NT2/D1 (cell line): ENCODE data around the gene INSIG1.
A peak's percentile ranks its signal among the peaks of the same experiment; 100 is the strongest.

Source experiments
- DNase-seq: peaks from one replicate; pipeline ENCODE4 v3.0.0-alpha.2; 2011; ENCODE audit warnings: low read depth, low spot score
- H3K27me3 ChIP-seq: 2 replicates; pipeline ENCODE4 v1.6.0; 2011; ENCODE audit warnings: mild to moderate bottlenecking; ENCODE audit not compliant: insufficient read length, insufficient read depth
- H3K36me3 ChIP-seq: 2 replicates; pipeline ENCODE4 v1.6.1; 2011; ENCODE audit warnings: mild to moderate bottlenecking, low read length, mixed read lengths; ENCODE audit not compliant: insufficient read depth, insufficient read length
- H3K4me1 ChIP-seq: 2 replicates; pipeline ENCODE4 v1.5.1; 2011; ENCODE audit not compliant: insufficient read depth, insufficient read length
- H3K4me3 ChIP-seq: 2 replicates; pipeline ENCODE4 v1.5.1; 2011; ENCODE audit warnings: low read depth; ENCODE audit not compliant: insufficient read length
- H3K9ac ChIP-seq: 2 replicates; pipeline ENCODE4 v1.6.0; 2011; ENCODE audit warnings: low read depth; ENCODE audit not compliant: insufficient read length
- H3K9me3 ChIP-seq: 2 replicates; pipeline ENCODE4 v1.5.1; 2011; ENCODE audit warnings: mild to moderate bottlenecking, low read length; ENCODE audit not compliant: insufficient read depth
- SUZ12 ChIP-seq: IDR thresholded peaks from 2 replicates; pipeline ENCODE4 v1.6.1; 2011; ENCODE audit not compliant: insufficient read length, insufficient read depth; ENCODE audit errors: extremely low read depth
- YY1 ChIP-seq: IDR thresholded peaks from 2 replicates; pipeline ENCODE4 v1.6.1; 2011; ENCODE audit not compliant: insufficient read length, insufficient read depth
- ZNF274 ChIP-seq: IDR thresholded peaks from 2 replicates; pipeline ENCODE4 v1.6.1; 2011; ENCODE audit warnings: mild to moderate bottlenecking, low read depth, low read length

INSIG1 gene

GRCh38 chr7:155298834-155299534, 1.3 kb downstream of the INSIG1 start:
- H3K4me1 ChIP-seq = no peaks in the 10 kb centered on the region
- DNase-seq = peak; percentile 86
- no peaks in the 10 kb centered on the region; the same call in 1 of the 2 replicates for H3K9me3 ChIP-seq
- no peak for TF ChIP-seq SUZ12
- no peak for TF ChIP-seq ZNF274
- TF ChIP-seq YY1 = no peak
- H3K36me3 ChIP-seq = peaks cover 34% of the 10 kb centered on the region
- H3K27me3 ChIP-seq = no peaks in the 10 kb centered on the region
- H3K4me3 ChIP-seq = peak overlapping the region; percentile 94
- H3K9ac ChIP-seq = peak overlapping the region; percentile 93

- TF ChIP-seq ZNF274 (no peak), YY1 (no peak), SUZ12 (no peak)
- Histone ChIP-seq H3K4me1 (no peaks in the 10 kb centered on the region), H3K9me3 (no peaks in the 10 kb centered on the region; the same call in 1 of the 2 replicates), H3K27me3 (no peaks in the 10 kb centered on the region), H3K9ac (peak overlapping the region; percentile 93), H3K36me3 (peaks cover 38% of the 10 kb centered on the region), H3K4me3 (peak overlapping the region; percentile 94)
- DNase-seq = no peak
Measured at GRCh38 chr7:155299535-155300202, 2.0 kb downstream of the INSIG1 start.

- TF ChIP-seq YY1 (no peak), SUZ12 (no peak), ZNF274 (no peak)
- no peak overlapping the region for H3K9ac ChIP-seq
Measured at GRCh38 chr7:155300641-155301452, 3.2 kb downstream of the INSIG1 start.

GRCh38 chr7:155303039-155303593, 5.4 kb downstream of the INSIG1 start:
- Histone ChIP-seq H3K27me3 (no peaks in the 10 kb centered on the region), H3K9me3 (no peaks in the 10 kb centered on the region), H3K4me3 (no peak overlapping the region), H3K36me3 (peaks cover 45% of the 10 kb centered on the region), H3K9ac (no peak overlapping the region), H3K4me1 (peaks cover 3% of the 10 kb centered on the region)
- TF ChIP-seq SUZ12 (no peak), YY1 (no peak), ZNF274 (no peak)
- no peak for DNase-seq

More at GRCh38 chr7:155300641-155301452, 3.2 kb downstream of the INSIG1 start:
- Histone ChIP-seq H3K36me3 (peaks cover 38% of the 10 kb centered on the region), H3K4me1 (peaks cover 3% of the 10 kb centered on the region), H3K9me3 (no peaks in the 10 kb centered on the region; the same call in 1 of the 2 replicates), H3K4me3 (peak overlapping the region; percentile 5), H3K27me3 (no peaks in the 10 kb centered on the region)
- no peak for DNase-seq

GRCh38 chr7:155303897-155304296, 6.2 kb downstream of the INSIG1 start:
- H3K9me3 ChIP-seq = no peaks in the 10 kb centered on the region
- H3K4me3 ChIP-seq = no peak overlapping the region
- H3K27me3 ChIP-seq = no peaks in the 10 kb centered on the region
- no peak overlapping the region for H3K9ac ChIP-seq
- H3K36me3 ChIP-seq = peaks cover 53% of the 10 kb centered on the region
- H3K4me1 ChIP-seq = peaks cover 3% of the 10 kb centered on the region
- TF ChIP-seq ZNF274 (no peak), SUZ12 (no peak), YY1 (no peak)
- DNase-seq = no peak

GRCh38 chr7:155305231-155305904, 7.7 kb downstream of the INSIG1 start:
- DNase-seq = no peak
- no peaks in the 10 kb centered on the region for H3K9me3 ChIP-seq
- H3K9ac ChIP-seq = no peak overlapping the region
- H3K4me1 ChIP-seq = peaks cover 3% of the 10 kb centered on the region
- TF ChIP-seq YY1 = no peak
- no peak for TF ChIP-seq ZNF274
- TF ChIP-seq SUZ12 = no peak
- H3K4me3 ChIP-seq = no peak overlapping the region
- no peaks in the 10 kb centered on the region for H3K27me3 ChIP-seq
- peaks cover 46% of the 10 kb centered on the region for H3K36me3 ChIP-seq
